Adrenal gland (tissue), 5 donors: ENCODE data around the gene LPAR2.

Experiments
- CTCF ChIP-seq, 6 experiments: fragments of 450-650 bp in 4 of 6; fragments of 200-600 bp in 2 of 6; sonication (generic) in 1 of 6; IDR thresholded peaks; 1 replicate in 5 of 6; 2 replicates in 1 of 6; pipeline versions ENCODE4 v1.5.1 to v1.8.0; 2016 to 2021; ENCODE audit warnings: antibody characterized with exemption in 6 of 6, mild to moderate bottlenecking in 2 of 6, moderate library complexity in 1 of 6
- POLR2A ChIP-seq, 2 donors: fragments of 450-650 bp; IDR thresholded peaks; one replicate each; pipeline ENCODE4 v1.6.1; 2017; ENCODE audit warnings: antibody characterized with exemption in 2 of 2, mild to moderate bottlenecking in 2 of 2, moderate library complexity in 1 of 2
- donor health status: DM: no; HTN: no; CAD: no.

GRCh38 chr19:19581391-19581790 is 46.6 kb downstream of the LPAR2 start:
- TF ChIP-seq CTCF (IDR thresholded peaks at IDR 0.05) (no peak), POLR2A (IDR thresholded peaks at IDR 0.05) (no peak)
